ENCODE measurements around the gene DOCK9.

DOCK9 gene

DNA sequence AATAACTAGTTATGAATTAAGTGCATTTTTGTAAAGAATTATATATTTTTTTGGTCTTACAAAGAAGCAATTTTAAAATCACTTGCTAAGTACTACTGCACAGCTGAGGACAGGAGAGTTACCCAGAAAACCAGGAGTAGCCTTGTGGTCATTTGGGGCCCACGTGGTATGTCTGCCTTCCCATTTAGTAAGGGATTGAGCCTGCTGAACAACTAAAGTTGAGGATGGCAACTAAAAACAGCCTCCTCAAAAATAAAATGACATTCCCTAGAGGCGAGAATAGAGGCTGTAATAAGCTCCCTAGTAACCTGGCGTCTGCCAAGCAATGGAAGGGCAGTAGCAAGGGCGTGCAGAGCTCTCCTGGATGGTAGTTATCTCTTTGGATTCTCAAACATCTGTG is 36.3 kb downstream of the DOCK9 start:
- no peak for DNase-seq

DNA sequence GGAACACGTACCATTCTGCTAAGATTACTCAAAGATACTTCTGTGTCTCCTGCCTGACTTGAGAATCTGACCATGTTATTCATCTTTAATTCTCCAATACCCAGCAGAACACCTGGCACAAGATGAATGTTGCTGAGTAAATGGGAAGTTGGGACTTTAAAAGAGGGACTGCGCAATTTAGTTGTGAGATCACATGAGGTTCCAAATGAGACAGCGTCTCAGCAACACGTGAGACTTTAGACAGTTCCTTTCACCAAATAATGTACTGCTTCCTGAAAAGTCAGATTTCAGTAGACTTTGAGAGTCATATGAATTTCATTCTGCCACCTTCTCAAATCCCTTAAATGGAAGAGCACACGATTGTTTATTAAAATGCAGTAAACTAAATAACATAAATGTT is 36.7 kb downstream of the DOCK9 start:
- DNase-seq, result no peak

DNA sequence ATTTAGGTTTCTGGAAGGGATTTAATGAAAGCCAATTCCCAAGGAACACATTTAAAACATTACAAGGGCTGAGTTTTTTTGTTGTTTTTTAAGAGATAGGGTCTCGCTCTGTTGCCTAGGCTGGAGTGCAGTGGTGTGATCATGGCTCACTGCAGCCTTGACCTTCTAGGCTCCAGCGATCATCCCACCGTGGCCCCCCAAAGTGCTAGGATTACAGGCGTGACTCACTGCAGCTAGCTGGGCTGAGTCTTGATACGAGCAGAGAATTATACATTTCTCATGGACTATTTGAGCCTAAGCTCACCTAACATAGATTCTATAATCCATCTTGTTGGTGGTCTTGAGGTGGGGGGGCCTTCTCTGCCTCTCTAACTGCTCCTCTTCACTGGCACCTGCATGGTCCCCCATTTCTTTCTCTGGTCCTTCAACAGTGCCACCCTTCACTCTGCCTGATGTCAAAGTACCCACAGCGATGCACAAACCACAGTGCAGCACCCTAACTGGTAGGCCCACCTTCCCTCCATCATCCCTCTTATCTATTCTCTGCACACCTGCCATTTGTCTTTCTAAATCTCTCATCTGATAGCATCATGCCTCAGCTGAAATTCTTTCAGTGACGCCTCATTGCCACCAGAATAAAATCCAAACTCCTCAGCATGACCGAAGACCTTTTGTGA is 37.4 kb downstream of the DOCK9 start:
- DNase-seq, result no peak

DNA sequence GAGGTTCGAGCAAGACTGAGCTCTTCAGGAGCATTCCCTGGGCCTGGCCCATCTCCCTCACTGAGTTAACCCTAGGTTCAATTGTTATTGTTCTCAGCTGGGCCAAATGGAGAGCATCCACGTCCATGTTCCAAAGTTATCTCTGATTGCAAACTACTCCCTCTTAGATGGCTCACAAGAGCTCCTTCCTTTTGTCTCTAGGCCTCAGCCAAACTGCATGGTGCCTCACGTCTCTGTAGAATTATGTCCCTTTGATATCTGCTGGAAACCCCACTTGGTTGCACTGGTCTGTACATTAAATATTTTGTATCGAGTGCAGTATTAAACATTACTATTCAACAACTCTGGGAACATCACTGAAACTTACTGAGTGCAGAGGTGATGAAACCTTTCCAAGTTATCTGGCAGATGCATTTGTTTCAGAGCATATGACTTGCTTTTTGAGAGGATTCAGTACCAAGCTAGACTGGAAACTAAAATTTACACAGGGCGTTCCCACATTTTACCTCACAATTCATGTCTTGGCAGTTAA is 38.1 kb downstream of the DOCK9 start:
- no peak for DNase-seq

DNA sequence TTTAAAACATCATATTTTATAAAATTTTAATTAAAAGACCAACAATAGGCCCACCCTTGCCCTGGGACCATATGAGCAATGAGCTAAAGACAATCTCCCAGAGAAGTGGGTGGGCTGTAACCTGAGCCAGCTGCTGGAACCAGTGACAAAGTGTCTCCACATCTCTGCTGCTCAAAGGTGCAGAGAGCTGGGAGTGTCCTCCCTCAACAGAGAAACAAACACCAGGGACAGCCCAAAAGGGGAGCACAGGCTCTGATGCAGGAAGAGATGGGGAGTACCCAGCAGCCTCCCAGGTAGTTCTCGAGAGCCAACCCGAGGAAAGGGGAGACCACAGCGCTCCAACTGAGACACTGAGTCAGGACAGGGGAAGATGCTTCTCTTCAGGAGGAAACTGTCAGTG is 39.1 kb downstream of the DOCK9 start:
- DNase-seq, result no peak

DNA sequence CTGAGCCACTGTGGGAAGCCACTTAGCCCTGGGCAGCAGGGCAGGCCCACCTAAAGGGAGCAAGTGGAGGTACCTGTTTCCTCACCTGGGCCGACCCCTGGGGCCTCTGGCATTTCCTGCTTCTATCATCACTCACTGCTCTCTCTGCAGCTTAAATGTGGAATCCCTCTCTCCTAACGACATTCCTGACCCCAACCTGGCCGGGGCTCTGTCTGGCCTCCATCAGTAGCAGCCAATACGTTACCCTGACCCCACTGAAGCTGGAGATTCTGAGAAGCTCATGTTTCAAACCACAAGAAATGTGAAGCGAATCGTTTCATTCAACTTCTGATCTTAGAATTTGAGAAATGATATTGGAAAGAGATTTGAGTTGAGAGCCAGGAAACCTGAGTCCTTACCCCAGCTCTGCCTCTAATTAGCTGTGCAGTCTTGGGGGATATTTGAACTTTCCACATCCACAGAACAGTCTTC is 39.9 kb downstream of the DOCK9 start:
- DNase-seq, result no peak

DNA sequence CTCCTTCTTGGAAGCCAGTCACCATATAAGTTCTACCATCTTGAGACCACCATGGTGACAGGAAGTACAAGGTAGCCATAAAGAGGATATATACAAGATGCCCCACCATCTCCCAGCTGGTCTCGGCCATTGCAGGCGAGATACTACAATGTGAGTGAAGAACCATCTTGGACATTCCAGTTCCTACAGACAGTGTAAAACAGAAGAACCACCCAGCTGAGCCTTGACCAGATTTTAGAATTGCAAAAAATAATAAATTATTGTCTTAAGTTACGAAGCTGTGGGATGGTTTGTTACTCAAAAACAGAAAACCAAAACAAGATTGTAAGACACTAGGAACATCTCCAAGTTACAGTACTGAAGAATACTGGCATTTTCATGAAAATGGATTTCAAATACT is 43.6 kb downstream of the DOCK9 start:
- DNase-seq, result no peak

DNA sequence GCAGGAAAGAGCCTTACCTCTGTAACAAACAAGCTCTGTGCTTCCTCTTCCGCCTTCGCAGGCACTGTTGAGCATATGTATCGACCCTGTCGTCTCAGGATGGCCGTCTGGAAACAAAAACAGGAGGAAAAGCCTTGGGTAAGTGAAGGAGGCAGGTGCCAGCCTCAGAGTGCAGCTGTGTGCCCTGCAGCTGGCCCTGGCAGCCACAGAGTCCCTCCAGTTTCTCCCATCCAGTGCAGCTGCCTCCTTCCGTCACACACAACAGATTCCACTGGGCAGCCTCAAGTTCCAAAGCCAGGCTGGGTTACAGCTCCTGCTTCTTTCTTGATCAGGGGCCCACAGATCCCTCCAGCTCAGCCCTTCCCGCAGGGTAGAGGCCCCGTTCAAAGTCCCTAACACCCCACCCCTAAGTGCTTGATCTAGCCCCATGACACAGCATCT is 47.7 kb downstream of the DOCK9 start:
- no peak for DNase-seq

DNA sequence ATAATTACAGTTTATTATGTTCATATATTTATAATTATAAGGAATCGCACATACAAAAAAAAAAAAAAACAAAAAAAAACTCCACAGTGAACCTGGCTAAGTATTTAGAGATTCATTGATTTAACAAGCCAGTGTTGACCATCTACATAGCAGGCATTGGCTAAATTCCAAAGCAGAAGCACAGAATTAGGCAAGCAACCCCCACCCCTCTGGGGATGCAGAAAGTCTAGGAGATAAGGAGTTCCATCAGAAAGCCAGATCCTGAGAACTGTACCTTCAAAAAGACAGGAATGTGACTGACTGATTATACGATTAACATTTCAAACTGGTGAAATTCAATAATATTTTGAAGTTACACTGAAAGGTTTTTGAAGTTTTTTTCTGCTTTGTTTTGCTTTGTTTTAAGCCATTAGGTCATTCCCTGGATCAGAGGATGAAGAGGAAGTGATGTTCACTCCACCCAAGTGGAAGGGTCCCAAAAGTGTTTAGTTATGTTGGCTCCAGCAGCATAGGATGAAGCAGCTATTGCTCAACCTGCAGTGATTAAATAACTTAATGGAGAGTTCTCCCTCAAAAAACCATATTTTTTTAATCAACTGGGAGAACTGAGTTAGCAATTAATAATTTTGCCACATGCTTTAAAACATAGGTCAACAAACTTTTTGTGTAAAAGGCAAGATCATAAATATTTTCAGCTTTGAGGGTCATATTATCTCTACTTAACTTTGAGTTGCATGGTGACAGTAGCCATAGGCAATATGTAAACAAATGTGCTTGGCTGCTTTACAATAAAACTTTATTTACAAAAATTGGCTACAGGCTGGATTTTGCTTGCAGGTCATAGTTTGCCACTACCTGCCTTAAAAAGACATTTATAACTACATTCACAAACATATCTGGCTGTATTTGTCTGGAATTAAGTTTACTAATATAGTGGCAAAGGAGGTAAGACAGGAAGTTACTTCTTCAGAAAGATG is 49.6 kb downstream of the DOCK9 start:
- DNase-seq, result no peak

DNA sequence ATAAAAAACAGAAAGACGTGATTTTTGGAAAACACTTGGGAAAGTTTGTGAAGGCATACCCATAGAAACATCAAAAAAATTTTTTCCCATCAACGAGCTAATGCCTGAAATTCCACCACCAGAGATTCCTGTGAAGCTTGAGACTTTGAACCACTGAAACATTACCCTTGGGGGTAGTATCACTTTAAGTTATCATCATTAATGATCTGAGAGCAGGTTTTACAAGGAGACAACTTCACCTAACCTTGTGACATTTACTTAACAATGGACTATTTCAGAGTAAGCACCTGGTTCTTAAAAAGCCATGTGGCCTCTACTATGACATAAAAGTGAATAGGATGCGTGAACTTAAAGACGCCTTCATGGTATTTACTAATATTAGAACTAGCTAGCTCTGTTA is 51.9 kb downstream of the DOCK9 start:
- DNase-seq, result no peak

DNA sequence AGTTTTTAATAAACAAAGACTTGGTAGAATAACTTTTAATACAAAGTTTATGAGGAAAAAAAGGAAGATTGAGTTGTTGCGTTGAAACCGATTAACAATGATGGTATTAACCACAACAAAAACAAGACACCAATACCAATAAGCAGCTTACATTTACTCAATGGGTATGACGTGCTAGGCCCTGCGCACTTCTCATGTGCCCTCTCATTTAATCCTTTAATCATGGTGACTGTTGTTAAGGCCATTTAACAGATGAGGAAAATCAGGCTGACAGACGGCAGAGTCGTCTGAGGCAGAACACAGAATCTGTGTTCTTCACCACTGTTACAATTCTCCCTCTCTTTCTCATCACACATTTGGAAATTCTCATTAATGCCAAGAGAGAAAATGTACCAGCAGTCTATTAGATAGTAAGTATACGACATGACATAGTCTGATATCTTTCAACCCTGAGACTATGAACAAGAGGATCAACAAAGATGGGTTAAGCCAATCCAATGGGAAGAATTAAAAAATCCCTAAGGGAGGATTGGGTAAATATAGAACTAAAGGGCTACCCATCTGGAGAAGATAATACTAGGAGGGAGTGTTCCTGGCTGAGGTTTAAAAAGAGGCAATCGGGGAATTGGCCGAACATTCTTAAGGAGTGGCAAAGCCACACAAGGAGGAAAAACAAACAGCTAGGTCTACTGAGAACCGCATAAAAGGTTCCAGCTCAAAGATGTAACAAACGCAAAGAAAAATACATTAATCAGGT is 54.0 kb downstream of the DOCK9 start:
- no peak for DNase-seq

DNA sequence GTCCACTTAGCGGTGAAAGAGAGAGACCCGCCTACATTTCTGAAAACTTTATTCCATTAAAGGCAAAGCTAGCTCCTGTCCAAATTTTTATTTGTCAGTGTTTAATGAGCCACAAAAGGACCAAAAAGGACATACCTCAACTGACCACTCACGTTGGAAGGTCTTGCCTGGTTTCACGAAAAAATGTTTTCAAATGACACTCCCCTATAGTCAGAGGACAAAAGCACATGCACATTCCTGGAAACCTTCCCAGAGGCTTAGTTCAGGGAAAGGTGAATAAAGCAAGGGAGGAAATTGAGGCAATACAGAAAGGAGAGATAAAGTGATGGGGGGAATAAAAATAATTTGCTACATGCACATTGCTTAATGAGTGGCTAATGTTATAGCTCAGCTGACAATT is 55.6 kb downstream of the DOCK9 start:
- DNase-seq, result no peak

DNA sequence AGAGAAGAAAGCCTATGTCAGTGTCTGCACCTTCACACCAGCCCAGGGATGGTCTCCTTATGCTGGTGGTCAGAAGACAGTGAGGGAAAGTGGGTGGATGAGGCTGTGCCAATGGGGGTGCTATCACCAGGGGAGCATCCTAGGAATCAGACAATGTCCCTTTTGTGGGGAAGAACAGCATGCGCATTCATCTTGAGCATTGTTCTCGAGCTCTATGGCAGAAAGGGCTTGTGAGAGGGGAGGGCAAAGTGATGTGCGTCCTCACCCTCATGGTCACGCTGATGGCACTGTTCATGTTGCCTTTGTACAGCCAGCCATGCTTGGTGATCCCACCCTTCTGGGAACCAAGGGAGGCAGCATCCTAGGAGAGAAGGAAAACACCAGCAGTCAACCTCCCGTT is 56.1 kb downstream of the DOCK9 start:
- DNase-seq, result no peak

DNA sequence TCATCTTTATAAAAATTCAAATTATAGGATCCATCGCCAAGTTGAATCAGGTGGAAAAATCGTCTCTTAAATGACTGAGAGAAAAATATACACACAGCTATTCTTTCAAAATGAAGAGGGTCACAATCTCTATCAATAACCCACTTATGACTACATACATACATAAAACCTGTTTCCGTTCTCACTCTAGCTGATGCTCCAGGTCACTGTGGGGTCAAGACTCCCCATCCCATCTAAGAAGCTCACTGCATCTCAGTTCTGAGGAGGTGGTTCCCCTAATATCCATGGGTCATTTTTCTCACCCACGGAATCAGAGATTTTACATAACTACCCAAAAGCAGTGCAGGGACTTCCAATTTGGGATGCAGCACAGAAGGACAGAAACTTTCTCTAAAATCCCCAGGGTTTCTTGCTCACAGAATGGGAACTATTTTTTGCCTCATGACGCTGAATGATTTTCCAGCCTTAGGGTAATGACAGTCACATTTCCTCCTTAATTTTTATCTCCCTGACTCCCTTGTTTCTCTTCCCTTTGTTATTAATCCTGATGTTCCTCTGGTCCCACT is 56.8 kb downstream of the DOCK9 start:
- DNase-seq, result no peak

DNA sequence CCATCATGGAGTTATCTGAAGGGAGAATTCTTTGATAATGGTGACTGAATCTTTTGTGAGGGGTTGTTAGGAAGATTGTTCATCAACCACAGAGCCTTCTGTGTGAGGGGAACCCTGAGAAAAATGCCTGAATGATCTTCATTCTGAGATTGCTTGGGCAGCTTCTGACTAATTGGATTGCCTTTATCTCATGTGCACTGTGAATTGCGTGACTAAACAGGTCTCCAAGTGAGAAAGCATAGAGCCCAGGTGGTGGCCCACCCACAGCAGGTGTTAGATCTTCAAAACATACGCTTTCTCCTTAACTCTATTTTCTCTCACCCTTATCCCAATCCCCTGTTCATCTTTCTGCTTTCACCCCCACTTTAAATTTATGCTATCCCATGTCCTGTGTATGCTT is 58.3 kb downstream of the DOCK9 start:
- no peak for DNase-seq

DNA sequence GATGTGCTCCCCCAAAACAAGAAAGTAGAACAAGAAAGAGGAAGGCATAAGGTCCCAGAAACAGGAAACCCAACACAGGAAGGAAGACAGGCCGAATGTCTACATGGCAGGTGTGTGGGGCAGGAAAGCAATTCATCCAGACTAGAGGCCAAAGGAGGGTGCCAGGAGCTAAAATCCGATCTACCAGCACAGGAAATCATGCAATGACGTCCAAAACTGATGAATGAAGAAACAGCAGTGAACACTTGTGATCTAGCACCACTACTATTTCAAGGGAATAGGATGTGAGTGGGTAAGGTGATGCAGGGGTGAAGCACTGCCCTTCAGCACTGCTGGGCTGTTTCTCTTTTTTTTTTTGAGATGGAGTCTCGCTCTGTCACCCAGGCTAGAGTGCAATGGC is 59.1 kb downstream of the DOCK9 start:
- no peak for DNase-seq

DNA sequence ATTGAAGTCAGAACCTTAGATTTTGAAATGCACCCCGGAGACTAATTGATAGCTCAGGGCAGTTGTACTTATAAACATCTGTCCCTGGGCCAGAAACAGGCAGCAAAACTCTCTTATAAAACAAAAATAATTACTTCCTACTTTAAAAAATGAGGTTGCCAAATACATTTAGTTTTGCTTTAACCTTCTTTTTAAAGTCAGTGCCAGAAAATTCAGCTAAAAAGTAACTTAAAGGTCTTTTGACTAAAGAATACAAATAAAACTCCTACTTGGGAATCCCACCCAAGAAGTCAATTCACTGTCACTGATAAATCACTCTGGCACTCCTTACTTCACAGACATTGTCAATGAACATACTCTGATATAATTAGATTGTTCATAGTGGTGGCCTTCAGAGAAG is 60.7 kb downstream of the DOCK9 start:
- DNase-seq, result no peak

DNA sequence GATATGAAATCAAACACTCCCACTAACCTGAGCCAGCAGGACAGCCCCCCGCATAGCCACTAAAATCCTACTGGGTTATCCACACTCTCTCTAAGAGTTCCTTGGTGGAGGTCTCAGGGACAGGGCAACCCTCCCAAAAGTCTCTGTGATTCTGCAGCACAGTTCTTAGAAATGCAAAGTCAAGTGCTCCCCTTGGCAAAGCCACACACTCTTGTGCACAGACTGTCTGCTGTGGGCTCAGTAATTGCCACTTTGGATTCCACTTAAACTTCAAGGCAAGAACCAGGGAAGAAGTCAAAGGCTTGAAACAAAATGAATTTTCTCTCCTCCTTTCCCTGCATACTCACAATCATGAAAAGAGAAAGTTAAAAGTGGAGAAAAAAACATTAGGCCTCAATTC is 61.5 kb downstream of the DOCK9 start:
- DNase-seq, result no peak

DNA sequence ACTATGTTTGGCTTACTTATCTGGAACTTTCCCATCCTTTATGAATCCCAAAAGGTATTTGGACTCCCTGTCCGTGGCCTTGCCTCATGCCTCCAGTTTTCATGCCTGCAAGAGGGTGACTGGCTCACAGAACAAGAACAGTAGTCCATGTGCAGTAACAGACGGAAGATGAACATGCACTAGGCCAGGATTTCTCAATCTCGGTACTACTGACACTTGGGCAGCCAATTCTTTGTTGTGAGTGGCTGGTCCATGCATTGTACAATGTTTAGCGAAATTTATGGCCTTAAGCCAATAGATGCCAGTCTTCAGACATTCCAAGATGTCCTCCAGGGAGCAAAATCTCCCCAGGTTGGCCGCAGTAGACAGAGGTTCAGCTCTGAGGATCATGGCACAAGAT is 61.9 kb downstream of the DOCK9 start:
- no peak for DNase-seq

DNA sequence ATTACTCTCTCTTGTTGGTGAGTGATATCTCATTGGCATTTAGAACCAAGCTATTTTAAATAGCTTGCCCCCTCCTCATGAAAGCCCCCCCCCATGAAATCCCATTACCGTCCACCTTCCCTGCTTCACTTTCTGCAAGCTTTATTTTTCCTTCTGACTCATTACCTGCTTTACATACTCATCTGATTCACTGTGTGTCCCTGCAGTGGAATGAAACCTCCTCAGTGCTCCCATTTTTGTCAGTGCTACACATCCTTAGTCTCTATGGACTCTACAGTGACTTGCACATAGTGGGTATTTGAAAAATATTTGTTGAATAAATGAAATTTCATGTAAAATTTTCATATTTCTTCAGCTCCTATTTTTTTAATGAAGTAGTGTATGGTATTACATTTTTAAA is 62.3 kb downstream of the DOCK9 start:
- no peak for DNase-seq

DNA sequence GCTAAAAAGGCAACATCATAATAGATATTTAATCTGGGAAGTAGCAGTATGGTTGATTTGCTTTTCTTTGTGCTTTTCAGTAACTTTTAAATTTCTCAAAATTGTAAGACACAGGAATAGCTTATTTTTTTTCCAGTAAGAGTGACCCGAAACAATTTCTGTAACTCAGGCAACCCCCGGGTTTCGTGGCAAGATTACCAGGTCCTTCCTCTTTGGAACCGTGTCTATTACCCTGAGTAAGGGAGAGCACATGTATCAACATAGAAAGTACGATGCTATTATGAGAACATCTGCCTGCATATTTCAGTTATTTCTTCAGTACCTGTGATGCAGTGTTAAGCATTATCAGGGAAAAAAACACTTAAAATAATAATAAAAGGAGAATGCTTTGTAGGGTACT is 64.1 kb downstream of the DOCK9 start:
- DNase-seq, result no peak

DNA sequence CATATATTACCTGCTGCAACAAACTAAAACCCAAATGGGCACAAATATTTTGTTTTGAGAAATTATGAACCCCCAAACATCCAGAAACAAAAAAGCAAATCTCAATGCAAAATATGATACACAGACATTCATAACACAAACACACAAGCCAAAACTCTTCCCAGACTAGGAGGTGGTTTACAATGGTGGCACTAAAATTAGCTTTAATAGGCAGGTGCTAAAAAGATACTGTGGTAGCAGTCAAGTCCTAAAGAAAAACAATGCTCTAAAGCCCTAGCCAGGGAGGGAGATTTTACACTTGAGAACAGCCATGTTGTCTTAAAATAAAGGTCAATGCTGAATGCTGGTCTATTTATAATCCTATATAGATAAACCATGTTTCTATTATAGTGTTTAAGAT is 65.0 kb downstream of the DOCK9 start:
- DNase-seq, result no peak

DNA sequence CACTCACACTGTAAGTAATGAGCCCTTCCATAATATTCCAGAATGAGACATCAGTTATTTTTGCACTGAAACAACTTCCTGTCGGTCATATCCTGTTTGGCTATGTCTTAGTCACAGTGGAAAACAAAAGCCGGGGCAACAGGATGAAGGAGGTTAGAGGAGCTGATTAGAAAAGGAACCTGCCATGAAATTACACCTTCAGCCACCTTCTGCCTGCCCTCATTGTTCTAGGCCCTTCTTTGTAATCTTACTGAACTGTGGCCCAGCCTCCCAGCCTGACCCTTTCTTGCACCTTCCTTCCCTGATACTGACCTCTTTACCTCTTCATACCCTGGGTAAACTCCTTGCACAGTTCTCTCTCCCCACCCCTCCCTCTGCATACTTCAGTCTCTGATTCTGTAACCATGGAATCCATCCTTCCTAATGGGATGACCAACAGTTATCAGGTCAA is 67.3 kb downstream of the DOCK9 start:
- peak; percentile 74 for DNase-seq
